Measurements from ENCODE around the gene TRABD. TPM values are rescaled to one million over a fixed set of nuclear protein-coding genes. Genes with fewer than 3 reads are reported as not detected.
A peak's percentile ranks its signal among the peaks of the same experiment; 100 is the strongest.

The TRABD gene
- total RNA-seq, 4 donors from 2014 or later, result 21.4 to 30.3 (median 24.5) TPM

- H3K27ac ChIP-seq, result peak within 1 kb of the TSS; percentile 70 to 89 (median 82)
- TF ChIP-seq CTCF (IDR thresholded peaks at IDR 0.05 in 4 of 5, conservative IDR thresholded peaks at IDR 0.05 in 1 of 5) (no peak), POLR2A (IDR thresholded peaks at IDR 0.05) (peak; percentile 94 to 98)
- peak within 1 kb of the TSS; percentile 60 to 91 (median 74) for H3K4me3 ChIP-seq
- ATAC-seq (peak; percentile 90 to 92), DNase-seq (peak; percentile 87 to 90)
- in situ Hi-C loops (cut with MboI; ENCODE audit: low sequenced_read_pairs in 4 of 4), result loop anchor here in 1 of 4 donors (10.0 kb wide), 1 partner anchor 266 kb away; no protein-coding TSS in a partner anchor
- intact Hi-C loops (cut with DNase I; ENCODE audit: low total_unique reads), result loop anchor here (1.0 to 10.0 kb wide), 2 partner anchors 15 to 266 kb away; partner anchors contain the start of gene TRABD
- no peaks in the 10 kb centered on the region for H3K9me3 ChIP-seq
- H3K4me1 ChIP-seq, result peaks cover 29 to 32% of the 10 kb centered on the region in 2 donors
- H3K27me3 ChIP-seq, result no peaks in the 10 kb centered on the region
- peaks cover 0 to 21% of the 10 kb centered on the region in 2 donors for H3K36me3 ChIP-seq
These were observed 14.9 kb downstream of the TRABD start, which contains the start of gene SELENOO for GRCh38 chr22:50200461-50201190. Gene SELENOO (plus strand): TSS chr22:50201011. CDS start chr22:50201037, 26 bp downstream.

GRCh38 chr22:50201191-50202129 lies 15.7 kb downstream of the TRABD start:
- in situ Hi-C loops (cut with MboI; ENCODE audit: low sequenced_read_pairs in 4 of 4), result loop anchor here in 1 of 4 donors (10.0 kb wide), 1 partner anchor 267 kb away; no protein-coding TSS in a partner anchor
- DNase-seq, result no peak
- Histone ChIP-seq H3K4me3 (peak overlapping the region; percentile 60 to 91 (median 74)), H3K27me3 (no peaks in the 10 kb centered on the region), H3K36me3 (peaks cover 0 to 13% of the 10 kb centered on the region in 2 donors), H3K27ac (peak overlapping the region; percentile 70 to 89 (median 82)), H3K9me3 (no peaks in the 10 kb centered on the region), H3K4me1 (peaks cover 37 to 40% of the 10 kb centered on the region in 2 donors)
- TF ChIP-seq CTCF (IDR thresholded peaks at IDR 0.05 in 4 of 5, conservative IDR thresholded peaks at IDR 0.05 in 1 of 5) (no peak), POLR2A (IDR thresholded peaks at IDR 0.05) (no peak)
- intact Hi-C loops (cut with DNase I; ENCODE audit: low total_unique reads), result loop anchor here (10.0 kb wide), 1 partner anchor 267 kb away; no protein-coding TSS in a partner anchor
- ATAC-seq, result peak; percentile 40 to 57

GRCh38 chr22:50202130-50202666 lies 16.5 kb downstream of the TRABD start:
- H3K36me3 ChIP-seq, result peaks cover 0 to 10% of the 10 kb centered on the region in 2 donors
- in situ Hi-C loops (cut with MboI; ENCODE audit: low sequenced_read_pairs in 4 of 4) (loop anchor here in 1 of 4 donors (10.0 kb wide), 1 partner anchor 267 kb away; no protein-coding TSS in a partner anchor), intact Hi-C loops (cut with DNase I; ENCODE audit: low total_unique reads) (loop anchor here (10.0 kb wide), 1 partner anchor 267 kb away; no protein-coding TSS in a partner anchor)
- no peak for ATAC-seq
- no peak for DNase-seq
- peak overlapping the region; percentile 70 to 89 (median 82) for H3K27ac ChIP-seq
- no peaks in the 10 kb centered on the region for H3K27me3 ChIP-seq
- no peak for TF ChIP-seq CTCF (IDR thresholded peaks at IDR 0.05 in 4 of 5, conservative IDR thresholded peaks at IDR 0.05 in 1 of 5)
- peaks cover 43 to 47% of the 10 kb centered on the region in 2 donors for H3K4me1 ChIP-seq
- H3K4me3 ChIP-seq, result peak overlapping the region; percentile 56 to 79 (median 65)
- no peaks in the 10 kb centered on the region for H3K9me3 ChIP-seq

- H3K9me3 ChIP-seq, result no peaks in the 10 kb centered on the region
- DNase-seq (no peak), ATAC-seq (no peak)
- no peak overlapping the region for H3K4me3 ChIP-seq
- in situ Hi-C loops (cut with MboI; ENCODE audit: low sequenced_read_pairs in 4 of 4) (loop anchor here in 1 of 4 donors (10.0 kb wide), 1 partner anchor 268 kb away; no protein-coding TSS in a partner anchor), intact Hi-C loops (cut with DNase I; ENCODE audit: low total_unique reads) (loop anchor here (10.0 kb wide), 1 partner anchor 268 kb away; no protein-coding TSS in a partner anchor)
- H3K27ac ChIP-seq, result no peak overlapping the region
- peaks cover 43 to 51% of the 10 kb centered on the region in 2 donors for H3K4me1 ChIP-seq
- no peak for TF ChIP-seq POLR2A (IDR thresholded peaks at IDR 0.05)
- TF ChIP-seq CTCF (IDR thresholded peaks at IDR 0.05 in 4 of 5, conservative IDR thresholded peaks at IDR 0.05 in 1 of 5), result no peak
- H3K36me3 ChIP-seq, result peaks cover 0 to 6% of the 10 kb centered on the region in 2 donors
- H3K27me3 ChIP-seq, result no peaks in the 10 kb centered on the region
These were observed 17.6 kb downstream of the TRABD start for GRCh38 chr22:50203288-50203687.

Measured in gastrocnemius medialis (tissue), 4 donors.